Neutrophil (primary cell): ENCODE results near the gene CLASP1.
"Not testable (repeated sequence)": the region's sequence is repeated elsewhere in the genome, so short reads cannot be mapped to it uniquely, and the experiment has no call there.

Experiments used
- H3K27ac ChIP-seq: fragments of 200-600 bp; sonication (generic); 2 replicates; pipeline ENCODE4 v1.5.1; 2016; ENCODE audit warnings: mild to moderate bottlenecking, moderate library complexity
- H3K27me3 ChIP-seq: fragments of 200-600 bp; sonication (generic); 2 replicates; pipeline ENCODE4 v1.6.0; 2016; ENCODE audit warnings: mild to moderate bottlenecking
- H3K36me3 ChIP-seq: fragments of 200-600 bp; sonication (generic); 2 replicates; pipeline ENCODE4 v1.5.1; 2017
- H3K4me1 ChIP-seq, 2 experiments: fragments of 200-600 bp in 1 of 2; sonication (generic) in 1 of 2; 1 replicate in 1 of 2; 2 replicates in 1 of 2; pipeline versions ENCODE4 v1.5.1 to v1.6.1; 2013 to 2016; ENCODE audit warnings: low read depth in 1 of 2, low read length in 1 of 2, mild to moderate bottlenecking in 1 of 2, moderate library complexity in 1 of 2; ENCODE audit not compliant: control insufficient read depth in 1 of 2, insufficient read depth in 1 of 2
- H3K4me3 ChIP-seq, 2 experiments: fragments of 200-600 bp in 1 of 2; sonication (generic) in 1 of 2; 1 replicate in 1 of 2; 2 replicates in 1 of 2; pipeline ENCODE4 v1.5.1; 2013 to 2016; ENCODE audit warnings: low read depth in 1 of 2, low read length in 1 of 2, mild to moderate bottlenecking in 1 of 2, moderate library complexity in 1 of 2
- H3K9me3 ChIP-seq: fragments of 200-600 bp; sonication (generic); 2 replicates; pipeline ENCODE4 v1.5.1; 2016
- TF ChIP-seq, protein P1 (sequence below): fragments of 200-600 bp; sonication (generic); IDR thresholded peaks from 2 replicates; pipeline ENCODE4 v1.5.1; 2016; ENCODE audit warnings: antibody characterized with exemption

Gene CLASP1

DNA sequence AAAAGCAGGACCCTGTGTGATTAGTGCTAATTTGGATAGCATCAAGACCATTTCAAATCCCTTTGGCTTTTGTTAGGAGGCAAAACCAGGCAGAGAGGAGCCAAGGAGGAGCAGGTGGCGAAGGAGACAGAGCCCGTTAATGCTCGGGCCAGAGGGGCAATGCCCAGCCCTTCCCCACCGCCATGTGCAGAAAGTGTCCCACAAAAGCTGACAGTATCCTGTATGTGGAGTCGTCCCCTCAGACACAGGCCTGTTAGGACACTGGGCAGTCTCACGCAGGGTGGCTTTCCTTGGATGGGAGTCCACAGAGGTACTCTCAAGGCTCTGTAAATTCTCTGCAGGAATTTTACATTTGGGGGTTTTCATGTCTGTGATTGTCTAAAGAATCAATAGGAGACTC, 319.5 kb downstream of the CLASP1 start:
- Histone ChIP-seq H3K4me1 (no peaks in the 10 kb centered on the region), H3K27ac (no peak overlapping the region), H3K9me3 (no peaks in the 10 kb centered on the region), H3K36me3 (no peaks in the 10 kb centered on the region), H3K27me3 (no peaks in the 10 kb centered on the region), H3K4me3 (no peak overlapping the region)
- TF ChIP-seq, protein P1, sequence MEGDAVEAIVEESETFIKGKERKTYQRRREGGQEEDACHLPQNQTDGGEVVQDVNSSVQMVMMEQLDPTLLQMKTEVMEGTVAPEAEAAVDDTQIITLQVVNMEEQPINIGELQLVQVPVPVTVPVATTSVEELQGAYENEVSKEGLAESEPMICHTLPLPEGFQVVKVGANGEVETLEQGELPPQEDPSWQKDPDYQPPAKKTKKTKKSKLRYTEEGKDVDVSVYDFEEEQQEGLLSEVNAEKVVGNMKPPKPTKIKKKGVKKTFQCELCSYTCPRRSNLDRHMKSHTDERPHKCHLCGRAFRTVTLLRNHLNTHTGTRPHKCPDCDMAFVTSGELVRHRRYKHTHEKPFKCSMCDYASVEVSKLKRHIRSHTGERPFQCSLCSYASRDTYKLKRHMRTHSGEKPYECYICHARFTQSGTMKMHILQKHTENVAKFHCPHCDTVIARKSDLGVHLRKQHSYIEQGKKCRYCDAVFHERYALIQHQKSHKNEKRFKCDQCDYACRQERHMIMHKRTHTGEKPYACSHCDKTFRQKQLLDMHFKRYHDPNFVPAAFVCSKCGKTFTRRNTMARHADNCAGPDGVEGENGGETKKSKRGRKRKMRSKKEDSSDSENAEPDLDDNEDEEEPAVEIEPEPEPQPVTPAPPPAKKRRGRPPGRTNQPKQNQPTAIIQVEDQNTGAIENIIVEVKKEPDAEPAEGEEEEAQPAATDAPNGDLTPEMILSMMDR: no peak

DNA sequence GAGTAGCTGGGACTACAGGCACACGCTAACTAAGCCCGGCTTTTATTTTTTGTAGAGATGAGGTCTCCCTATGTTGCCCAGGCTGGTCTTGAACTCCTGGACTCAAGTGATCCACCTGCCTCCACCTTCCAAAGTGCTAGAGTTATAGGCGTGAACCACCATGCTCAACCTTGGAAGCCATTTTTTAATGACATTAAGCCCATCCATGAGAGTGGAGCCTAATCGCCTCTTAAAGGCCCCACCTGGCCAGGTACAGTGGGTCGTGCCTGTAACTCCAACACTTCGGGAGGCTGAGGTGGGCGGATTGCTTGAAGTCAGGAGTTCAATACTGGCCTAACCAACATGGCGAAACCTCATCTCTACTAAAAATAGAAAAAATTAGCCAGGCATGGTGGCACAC, 322.6 kb downstream of the CLASP1 start:
- Histone ChIP-seq H3K9me3 (no peaks in the 10 kb centered on the region), H3K4me3 (no peak overlapping the region), H3K4me1 (no peaks in the 10 kb centered on the region), H3K27ac (no peak overlapping the region), H3K27me3 (no peaks in the 10 kb centered on the region), H3K36me3 (no peaks in the 10 kb centered on the region)
- TF ChIP-seq, protein P1: no peak

DNA sequence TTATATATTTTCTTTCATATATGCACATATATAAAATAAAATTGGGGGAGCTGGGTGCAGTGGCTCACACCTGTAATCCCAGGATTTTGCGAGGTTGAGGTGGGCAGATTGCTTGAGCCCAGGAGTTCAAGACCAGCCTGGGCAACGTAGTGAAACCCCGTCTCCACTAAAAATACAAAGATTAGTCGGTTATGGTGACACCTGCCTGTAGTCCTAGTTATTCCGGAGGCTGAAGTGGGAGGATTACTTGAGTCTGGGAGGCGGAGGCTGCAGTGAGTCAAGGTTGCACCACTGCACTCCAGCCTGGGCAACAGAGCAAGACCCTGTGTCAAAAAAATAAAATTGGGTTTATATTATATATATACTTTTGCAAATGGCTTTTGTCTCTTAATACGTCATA, 324.7 kb downstream of the CLASP1 start:
- H3K9me3 ChIP-seq: no peaks in the 10 kb centered on the region
- no peaks in the 10 kb centered on the region for H3K36me3 ChIP-seq
- no peak overlapping the region for H3K27ac ChIP-seq
- H3K4me1 ChIP-seq: no peaks in the 10 kb centered on the region
- no peak overlapping the region for H3K4me3 ChIP-seq
- no peaks in the 10 kb centered on the region for H3K27me3 ChIP-seq
- TF ChIP-seq, protein P1: no peak

DNA sequence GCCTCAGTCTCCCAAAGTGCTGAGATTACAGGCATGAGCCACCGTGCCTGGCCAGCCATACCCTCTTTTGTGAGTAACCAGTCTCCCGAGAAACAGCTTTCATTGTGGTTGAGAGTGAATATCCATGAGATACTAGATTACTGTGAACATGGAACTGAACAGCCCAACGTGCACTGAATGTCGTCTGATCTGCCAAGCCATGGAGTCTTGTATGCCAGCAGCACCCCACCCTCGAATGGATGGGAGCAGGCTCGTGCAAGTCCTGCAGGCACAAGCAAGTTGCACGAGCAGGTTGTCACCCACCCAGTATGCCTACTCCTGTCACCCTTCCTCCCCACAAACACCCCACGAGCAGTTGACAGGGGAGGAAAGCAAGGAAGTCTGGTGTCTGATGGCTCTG, 327.8 kb downstream of the CLASP1 start:
- Histone ChIP-seq H3K4me1 (no peaks in the 10 kb centered on the region), H3K4me3 (no peak overlapping the region)
- TF ChIP-seq, protein P1: no peak

DNA sequence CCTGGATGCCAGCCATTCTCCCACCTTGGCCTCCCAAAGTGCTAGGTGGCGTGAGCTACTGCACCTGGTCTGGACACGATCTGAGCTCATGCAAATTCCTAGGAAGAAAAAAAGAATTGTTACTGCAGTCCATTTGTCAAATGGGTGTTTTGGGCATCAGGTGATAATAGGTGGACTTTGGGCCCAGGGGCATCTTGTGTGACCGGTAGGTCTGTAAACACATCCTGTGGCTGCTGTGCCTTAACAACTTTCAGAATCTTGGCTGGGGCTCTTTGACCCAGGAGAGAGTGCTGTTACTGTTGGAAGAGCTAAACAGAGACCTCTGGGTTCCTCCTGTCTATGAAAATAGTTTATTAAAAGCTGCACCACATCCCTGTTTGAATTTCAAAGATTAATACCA, 329.3 kb downstream of the CLASP1 start:
- Histone ChIP-seq H3K27ac (no peak overlapping the region), H3K9me3 (no peaks in the 10 kb centered on the region), H3K4me3 (no peak overlapping the region), H3K27me3 (no peaks in the 10 kb centered on the region), H3K36me3 (no peaks in the 10 kb centered on the region), H3K4me1 (no peaks in the 10 kb centered on the region)
- TF ChIP-seq, protein P1: no peak

More for the DNA sequence above, 327.8 kb downstream of the CLASP1 start:
- Histone ChIP-seq H3K27ac (no peak overlapping the region), H3K36me3 (no peaks in the 10 kb centered on the region), H3K9me3 (no peaks in the 10 kb centered on the region), H3K27me3 (no peaks in the 10 kb centered on the region)

DNA sequence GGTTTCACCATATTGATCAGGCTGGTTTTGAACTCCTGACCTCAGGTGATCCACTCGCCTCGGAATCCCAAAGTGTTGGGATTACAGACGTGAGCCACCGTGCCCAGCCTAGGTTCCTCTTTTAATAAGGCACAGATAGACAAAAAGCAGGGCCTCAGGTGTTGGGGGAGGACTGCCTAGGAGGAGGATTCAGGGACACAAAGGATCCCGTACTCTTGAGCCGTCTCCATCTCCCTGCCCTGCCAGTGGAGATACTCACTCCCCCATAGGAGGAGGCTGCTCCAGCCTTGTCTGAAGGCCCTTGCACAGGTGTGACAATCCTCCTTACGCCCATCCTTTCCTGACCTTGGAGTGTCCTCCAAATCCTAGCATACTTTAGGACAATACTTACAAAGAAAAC, 332.3 kb downstream of the CLASP1 start:
- Histone ChIP-seq H3K4me3 (no peak overlapping the region), H3K9me3 (no peaks in the 10 kb centered on the region), H3K36me3 (no peaks in the 10 kb centered on the region), H3K4me1 (no peaks in the 10 kb centered on the region), H3K27me3 (no peaks in the 10 kb centered on the region), H3K27ac (no peak overlapping the region)
- TF ChIP-seq, protein P1: no peak

DNA sequence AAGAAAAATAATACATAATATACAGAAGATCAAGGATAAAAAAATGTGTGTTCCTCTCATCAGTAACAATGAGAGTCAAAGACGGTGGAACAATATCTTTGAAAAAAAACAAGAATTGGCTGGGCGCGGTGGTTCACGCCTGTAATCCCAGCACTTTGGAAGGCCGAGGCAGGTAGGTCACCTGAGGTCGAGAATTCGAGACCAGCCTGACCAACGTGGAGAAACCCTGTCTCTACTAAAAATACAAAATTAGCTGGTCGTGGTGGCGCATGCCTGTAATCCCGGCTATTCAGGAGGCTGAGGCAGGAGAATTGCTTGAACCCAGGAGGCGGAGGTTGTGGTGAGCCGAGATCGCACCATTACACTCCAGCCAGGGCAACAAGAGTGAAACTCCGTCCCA, 335.6 kb downstream of the CLASP1 start:
- not testable (repeated sequence) for H3K27ac ChIP-seq, H3K27me3 ChIP-seq, H3K9me3 ChIP-seq

More for the DNA sequence above, 335.6 kb downstream of the CLASP1 start:
- not testable (repeated sequence) for H3K4me1 ChIP-seq, H3K4me3 ChIP-seq, H3K36me3 ChIP-seq
